SU-DHL-6 (cell line): ENCODE measurements around the gene SKP1.

ENCODE experiments used
- H2AFZ ChIP-seq: fragments of 200-600 bp; sonication (generic); 2 replicates; pipeline ENCODE4 v1.6.1; 2014; ENCODE audit warnings: low read depth, mild to moderate bottlenecking, moderate library complexity, mixed read lengths, antibody characterized with exemption, low read length; ENCODE audit not compliant: severe bottlenecking
- H3F3A ChIP-seq: fragments of 200-600 bp; shearing (Covaris generic); 2 replicates; pipeline ENCODE4 v1.6.0; 2016; ENCODE audit warnings: antibody characterized with exemption, mild to moderate bottlenecking; ENCODE audit not compliant: insufficient read depth
- H3K27ac ChIP-seq: fragments of 200-600 bp; sonication (generic); 2 replicates; pipeline ENCODE4 v1.5.1; 2016; ENCODE audit warnings: low read depth, mild to moderate bottlenecking, low read length, moderate library complexity, mixed read lengths
- H3K27me3 ChIP-seq: fragments of 200-600 bp; sonication (generic), shearing (Covaris generic); 2 replicates; pipeline ENCODE4 v1.6.0; 2014; ENCODE audit warnings: mild to moderate bottlenecking, low read length
- H3K36me3 ChIP-seq: fragments of 200-600 bp; sonication (generic); 2 replicates; pipeline ENCODE4 v1.6.1; 2014; ENCODE audit warnings: mild to moderate bottlenecking, low read length, mixed read lengths
- H3K4me2 ChIP-seq: fragments of 300-600, 200-600 bp; shearing (Covaris generic), sonication (generic); 2 replicates; pipeline ENCODE4 v1.6.0; 2014; ENCODE audit warnings: low read length, low read depth, mild to moderate bottlenecking; ENCODE audit not compliant: poor library complexity, severe bottlenecking
- H3K4me3 ChIP-seq: fragments of 200-600 bp; sonication (generic); 2 replicates; pipeline ENCODE4 v1.5.1; 2014; ENCODE audit warnings: antibody characterized with exemption, low read length, mild to moderate bottlenecking, mixed read lengths; ENCODE audit not compliant: insufficient read depth, poor library complexity, severe bottlenecking
- H3K79me2 ChIP-seq: fragments of 200-600 bp; sonication (generic); 2 replicates; pipeline ENCODE4 v1.6.1; 2014; ENCODE audit warnings: mild to moderate bottlenecking, low read length, moderate library complexity; ENCODE audit not compliant: insufficient read depth
- H3K9ac ChIP-seq: fragments of 200-600 bp; sonication (generic); 2 replicates; pipeline ENCODE4 v1.7.0; 2014; ENCODE audit warnings: mild to moderate bottlenecking, low read length
- H3K9me2 ChIP-seq: fragments of 200-600 bp; sonication (generic); replicated peaks from 2 replicates; pipeline ENCODE4 v1.6.1; 2014; ENCODE audit warnings: low read length; ENCODE audit not compliant: insufficient read depth
- H3K9me3 ChIP-seq: fragments of 200-600 bp; sonication (generic); 2 replicates; pipeline ENCODE4 v1.6.1; 2014; ENCODE audit warnings: low read length, mixed read lengths; ENCODE audit not compliant: insufficient read depth
- H4K20me1 ChIP-seq: fragments of 200-600 bp; sonication (generic); 2 replicates; pipeline ENCODE4 v1.6.1; 2014; ENCODE audit warnings: low read depth, mild to moderate bottlenecking, antibody characterized with exemption, low read length, moderate library complexity, mixed read lengths
- EZH2phosphoT487 ChIP-seq: fragments of 200-600 bp; sonication (generic), shearing (Covaris generic); conservative IDR thresholded peaks from 2 replicates; pipeline ENCODE4 v1.6.1; 2018; ENCODE audit warnings: mild to moderate bottlenecking, antibody characterized with exemption, low read length, moderate library complexity, mixed read lengths
- TF ChIP-seq, protein P1 (sequence below): fragments of 200-600 bp; sonication (generic); IDR thresholded peaks from one replicate; pipeline ENCODE4 v1.5.1; 2017; ENCODE audit warnings: antibody characterized with exemption, mild to moderate bottlenecking, low read length, moderate library complexity; ENCODE audit not compliant: insufficient read depth, poor library complexity, severe bottlenecking

SKP1 gene

DNA sequence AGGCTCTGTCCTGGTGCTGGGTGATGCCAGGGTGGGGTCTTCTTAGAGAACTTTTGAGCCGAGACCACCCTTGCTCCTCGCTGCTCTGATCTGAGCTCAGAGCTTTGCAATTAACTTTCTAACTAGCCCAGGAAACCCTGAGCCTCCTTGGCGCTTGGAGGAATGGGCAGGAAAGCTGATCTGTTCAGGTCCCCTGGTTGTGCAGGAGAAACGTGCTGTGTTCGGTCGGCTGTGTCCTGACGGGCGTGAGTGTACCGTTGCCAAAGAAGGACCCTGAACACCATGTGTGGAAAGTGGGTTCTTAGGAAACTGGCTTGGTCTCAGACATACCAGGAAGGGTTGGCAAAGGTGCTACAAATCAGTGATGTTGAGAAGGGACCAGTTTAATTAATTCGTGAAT is 60.5 kb downstream of the SKP1 start:
- no peaks in the 10 kb centered on the region for H4K20me1 ChIP-seq
- no peaks in the 10 kb centered on the region for H3K79me2 ChIP-seq
- no peak overlapping the region for H3K4me3 ChIP-seq
- H3K27ac ChIP-seq = no peak overlapping the region
- no peaks in the 10 kb centered on the region for H3K9me2 ChIP-seq
- no peak overlapping the region for H3K4me2 ChIP-seq
- H2AFZ ChIP-seq = no peak overlapping the region
- TF ChIP-seq, protein P1, sequence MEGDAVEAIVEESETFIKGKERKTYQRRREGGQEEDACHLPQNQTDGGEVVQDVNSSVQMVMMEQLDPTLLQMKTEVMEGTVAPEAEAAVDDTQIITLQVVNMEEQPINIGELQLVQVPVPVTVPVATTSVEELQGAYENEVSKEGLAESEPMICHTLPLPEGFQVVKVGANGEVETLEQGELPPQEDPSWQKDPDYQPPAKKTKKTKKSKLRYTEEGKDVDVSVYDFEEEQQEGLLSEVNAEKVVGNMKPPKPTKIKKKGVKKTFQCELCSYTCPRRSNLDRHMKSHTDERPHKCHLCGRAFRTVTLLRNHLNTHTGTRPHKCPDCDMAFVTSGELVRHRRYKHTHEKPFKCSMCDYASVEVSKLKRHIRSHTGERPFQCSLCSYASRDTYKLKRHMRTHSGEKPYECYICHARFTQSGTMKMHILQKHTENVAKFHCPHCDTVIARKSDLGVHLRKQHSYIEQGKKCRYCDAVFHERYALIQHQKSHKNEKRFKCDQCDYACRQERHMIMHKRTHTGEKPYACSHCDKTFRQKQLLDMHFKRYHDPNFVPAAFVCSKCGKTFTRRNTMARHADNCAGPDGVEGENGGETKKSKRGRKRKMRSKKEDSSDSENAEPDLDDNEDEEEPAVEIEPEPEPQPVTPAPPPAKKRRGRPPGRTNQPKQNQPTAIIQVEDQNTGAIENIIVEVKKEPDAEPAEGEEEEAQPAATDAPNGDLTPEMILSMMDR = no peak
- TF ChIP-seq EZH2phosphoT487 = no peak
- no peaks in the 10 kb centered on the region for H3K36me3 ChIP-seq
- no peaks in the 10 kb centered on the region for H3K27me3 ChIP-seq
- no peaks in the 10 kb centered on the region for H3F3A ChIP-seq
- no peaks in the 10 kb centered on the region for H3K9me3 ChIP-seq
- no peak overlapping the region for H3K9ac ChIP-seq

DNA sequence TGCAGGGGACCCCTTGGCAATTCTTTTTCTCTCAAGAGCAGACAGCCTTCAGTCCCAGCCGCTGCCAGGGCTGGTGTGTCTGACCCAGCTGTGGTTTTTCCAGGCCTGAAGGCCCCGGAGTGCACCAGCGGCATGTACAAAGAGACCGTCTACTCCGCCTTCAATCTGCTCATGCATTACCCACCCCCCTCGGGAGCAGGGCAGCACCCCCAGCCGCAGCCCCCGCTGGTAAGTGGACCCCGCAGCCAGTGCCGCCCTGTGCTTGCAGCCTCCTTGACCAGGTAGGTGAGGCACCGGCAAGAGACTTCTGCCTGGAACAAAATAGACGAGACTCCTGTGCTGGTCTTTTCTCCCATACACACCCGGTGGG is 61.0 kb downstream of the SKP1 start:
- Histone ChIP-seq H3F3A (no peaks in the 10 kb centered on the region), H3K27ac (no peak overlapping the region), H2AFZ (no peak overlapping the region), H3K4me3 (no peak overlapping the region), H3K36me3 (no peaks in the 10 kb centered on the region), H3K79me2 (no peaks in the 10 kb centered on the region), H3K9me3 (no peaks in the 10 kb centered on the region), H3K27me3 (no peaks in the 10 kb centered on the region), H3K9me2 (no peaks in the 10 kb centered on the region), H3K9ac (no peak overlapping the region), H4K20me1 (no peaks in the 10 kb centered on the region), H3K4me2 (no peak overlapping the region)
- TF ChIP-seq, protein P1 = no peak
- no peak for TF ChIP-seq EZH2phosphoT487

DNA sequence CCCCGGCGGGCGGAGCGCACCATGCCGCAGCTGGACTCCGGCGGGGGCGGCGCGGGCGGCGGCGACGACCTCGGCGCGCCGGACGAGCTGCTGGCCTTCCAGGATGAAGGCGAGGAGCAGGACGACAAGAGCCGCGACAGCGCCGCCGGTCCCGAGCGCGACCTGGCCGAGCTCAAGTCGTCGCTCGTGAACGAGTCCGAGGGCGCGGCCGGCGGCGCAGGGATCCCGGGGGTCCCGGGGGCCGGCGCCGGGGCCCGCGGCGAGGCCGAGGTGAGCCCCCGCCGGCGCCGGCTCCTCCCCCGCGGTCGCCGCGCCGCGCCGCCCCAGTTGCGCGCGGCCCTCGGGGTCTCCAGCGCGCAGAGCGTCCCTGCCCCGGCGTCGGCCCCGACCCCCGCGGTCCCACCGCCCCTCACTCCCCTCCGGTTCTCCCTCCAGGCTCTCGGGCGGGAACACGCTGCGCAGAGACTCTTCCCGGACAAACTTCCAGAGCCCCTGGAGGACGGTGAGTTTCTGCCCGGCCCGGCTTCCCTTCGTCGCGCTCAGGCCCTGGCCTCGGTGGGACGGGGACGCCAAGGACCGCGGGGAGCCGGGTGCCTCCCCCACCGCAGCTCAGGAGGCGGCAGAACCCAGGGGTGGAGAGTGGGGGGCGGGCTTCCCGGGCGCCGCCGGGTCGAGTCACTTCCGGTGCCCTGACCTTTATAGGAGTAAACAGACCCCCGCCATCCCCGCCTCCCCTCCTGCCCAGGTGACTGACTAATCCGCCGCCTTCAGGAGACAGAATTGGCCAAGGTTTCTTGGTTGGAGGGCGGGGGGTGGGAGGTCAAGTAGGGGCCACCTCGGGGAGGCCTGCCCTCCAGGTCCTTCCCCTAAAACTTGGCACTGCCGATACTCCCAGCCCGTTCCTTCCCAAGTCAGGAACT is 61.6 kb downstream of the SKP1 start:
- peak overlapping the region; percentile 68 for H3K4me2 ChIP-seq
- H3K9ac ChIP-seq = no peak overlapping the region
- H3K9me3 ChIP-seq = no peaks in the 10 kb centered on the region
- H3K27ac ChIP-seq = no peak overlapping the region
- no peak overlapping the region for H3K4me3 ChIP-seq
- no peaks in the 10 kb centered on the region for H3K9me2 ChIP-seq
- H3K79me2 ChIP-seq = no peaks in the 10 kb centered on the region
- H4K20me1 ChIP-seq = no peaks in the 10 kb centered on the region
- no peak for TF ChIP-seq EZH2phosphoT487
- TF ChIP-seq, protein P1 = no peak
- H3K27me3 ChIP-seq = no peaks in the 10 kb centered on the region
- H3F3A ChIP-seq = no peaks in the 10 kb centered on the region
- no peaks in the 10 kb centered on the region for H3K36me3 ChIP-seq
- no peak overlapping the region for H2AFZ ChIP-seq
